HG02938 (cell line): ENCODE measurements around the gene TSPEAR.

Source experiments
- ATAC-seq: cut with Tn5 transposase; IDR thresholded peaks from one replicate; pipeline ENCODE4 v1.9.1; 2021; ENCODE audit warnings: mild to moderate bottlenecking, moderate library complexity; ENCODE audit not compliant: unreplicated experiment

The TSPEAR gene

DNA sequence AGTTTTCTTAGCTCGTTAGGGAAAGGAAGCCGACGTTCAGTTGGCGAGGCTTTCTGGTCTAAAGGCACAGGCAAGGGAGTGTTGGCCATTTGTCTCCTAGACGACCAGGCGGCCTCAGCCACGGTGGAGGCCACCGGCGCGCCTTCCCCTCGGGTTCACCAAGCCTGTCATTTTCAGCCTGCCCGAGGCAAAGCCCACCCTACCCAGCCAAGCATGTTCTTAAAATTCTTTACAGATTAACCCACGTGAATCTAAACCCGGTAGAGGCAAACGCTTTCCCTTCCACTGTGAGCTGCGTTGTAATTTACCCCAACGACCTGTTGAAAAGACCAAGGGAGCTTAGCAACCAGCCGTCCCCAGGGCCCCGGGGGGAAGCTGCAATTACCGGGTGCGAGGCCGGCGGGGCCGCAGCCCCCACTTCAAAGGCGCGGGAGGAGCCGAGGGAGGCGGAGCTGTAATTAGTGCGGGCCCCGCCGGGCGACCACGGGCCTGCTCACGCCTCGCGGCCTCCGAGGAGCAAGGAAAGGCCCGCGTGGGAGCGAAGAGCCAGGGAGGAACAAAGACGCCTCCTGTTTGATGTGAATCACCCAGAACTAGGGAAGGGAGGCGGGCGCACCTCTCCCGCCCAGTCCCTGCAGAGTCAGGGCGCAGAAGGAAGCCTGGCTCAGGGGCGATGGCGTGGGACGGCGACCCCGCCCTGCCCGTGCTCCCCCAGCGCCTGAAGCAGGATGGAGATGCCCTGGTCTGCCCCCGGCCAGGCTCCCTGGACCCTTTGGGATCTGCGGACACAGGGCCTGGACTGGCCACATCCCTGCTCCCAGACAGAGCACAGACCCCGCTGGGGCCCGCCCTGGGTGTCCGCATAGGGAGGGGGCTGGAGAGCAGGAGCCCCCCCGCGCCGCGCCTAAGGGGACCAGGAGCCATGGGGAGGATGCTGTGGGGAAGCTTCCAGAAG is 12.1 kb upstream of the TSPEAR start:
- no peak for ATAC-seq

DNA sequence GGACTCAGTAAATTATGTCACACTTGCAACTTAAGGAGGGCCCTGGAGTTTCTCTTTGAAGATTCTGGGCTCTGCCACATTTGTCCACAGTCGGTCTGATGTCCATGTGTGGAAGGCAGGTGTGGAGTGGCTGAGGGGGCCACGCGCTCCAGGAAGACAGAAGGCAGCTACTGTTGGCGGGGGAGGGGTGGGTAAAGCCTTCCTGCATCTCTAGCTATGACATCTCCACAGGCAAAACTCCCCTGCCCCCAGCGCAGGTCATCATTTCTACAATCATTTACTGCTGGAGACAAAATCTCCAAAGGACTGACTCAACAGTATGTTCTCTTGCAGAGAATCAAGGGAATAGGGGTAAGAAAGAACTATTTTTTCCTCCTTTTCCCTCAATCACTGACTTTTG is 11.4 kb upstream of the TSPEAR start:
- no peak for ATAC-seq

DNA sequence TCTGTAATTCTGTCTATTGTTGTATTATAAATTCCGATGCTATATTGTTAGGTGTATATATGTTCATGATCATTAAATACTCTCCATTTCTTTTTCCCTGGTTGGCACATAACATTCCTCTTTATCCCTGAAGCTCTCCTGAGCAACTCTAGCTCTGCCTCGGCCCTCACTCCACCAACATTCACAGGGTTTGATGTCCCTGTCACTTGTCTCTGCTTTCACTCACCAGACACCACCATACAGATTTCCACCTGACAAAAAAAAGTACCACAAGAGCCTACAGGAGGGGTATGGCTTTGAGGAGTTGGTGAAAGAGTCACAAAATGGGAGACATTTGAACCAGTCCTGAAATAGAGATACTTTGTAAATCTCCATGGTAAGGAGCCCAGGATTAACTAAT is 8.8 kb upstream of the TSPEAR start:
- no peak for ATAC-seq

DNA sequence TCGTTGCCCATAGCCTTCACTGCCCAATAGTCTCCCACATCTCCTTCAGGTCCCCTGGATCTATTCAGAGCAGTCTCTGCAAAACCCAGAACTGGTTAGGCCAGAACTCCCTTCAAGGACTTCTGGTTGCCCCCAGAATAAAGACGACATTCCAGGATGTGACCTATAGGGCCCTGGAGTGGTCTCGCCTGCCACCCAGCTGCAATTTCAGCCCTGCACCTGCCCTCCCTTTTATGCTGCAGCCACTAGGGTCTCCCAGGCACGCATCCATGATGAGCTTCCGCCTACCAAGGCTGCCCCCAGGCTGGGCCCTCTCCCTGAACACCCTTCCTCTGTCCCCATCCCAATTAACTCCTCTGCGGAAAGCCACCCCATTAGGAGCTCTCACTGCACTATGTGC is 7.2 kb upstream of the TSPEAR start:
- no peak for ATAC-seq

DNA sequence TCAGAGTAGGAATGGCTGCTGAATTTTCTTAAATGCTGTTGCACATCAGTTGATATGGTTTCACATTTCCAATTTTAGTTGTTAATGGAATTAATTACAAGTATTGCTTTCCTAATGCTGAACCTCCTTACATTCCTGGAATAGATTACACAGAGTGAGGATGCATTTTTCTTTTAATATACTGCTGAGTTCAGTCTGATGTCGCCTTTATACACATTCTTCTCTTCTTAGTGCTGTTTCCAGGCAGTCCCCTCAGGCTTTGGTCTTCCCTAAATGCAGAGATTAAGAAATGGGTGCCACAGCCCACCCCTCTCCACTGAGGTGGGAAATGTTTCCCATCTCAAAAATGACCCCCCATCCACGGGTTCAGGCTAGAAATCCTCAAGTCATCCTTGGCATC is 6.7 kb upstream of the TSPEAR start:
- no peak for ATAC-seq

DNA sequence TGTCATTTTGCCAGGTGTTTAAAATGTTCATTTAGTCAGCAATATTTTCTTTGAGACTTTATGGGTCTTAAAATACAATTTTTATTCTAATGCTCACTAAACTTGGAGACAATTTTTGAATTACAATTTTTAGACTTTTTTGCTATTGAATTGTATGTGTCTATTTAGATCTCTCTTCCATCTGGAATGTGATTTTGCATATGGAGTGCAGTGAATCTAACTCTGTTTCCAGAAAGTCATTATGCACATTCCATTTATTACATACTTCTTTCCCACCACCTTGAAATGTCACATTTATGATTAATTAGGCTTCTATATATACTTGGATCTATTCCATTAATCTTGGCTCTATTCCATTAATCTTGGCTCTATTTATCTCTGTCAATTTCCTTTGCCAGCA is 5.6 kb upstream of the TSPEAR start:
- no peak for ATAC-seq

DNA sequence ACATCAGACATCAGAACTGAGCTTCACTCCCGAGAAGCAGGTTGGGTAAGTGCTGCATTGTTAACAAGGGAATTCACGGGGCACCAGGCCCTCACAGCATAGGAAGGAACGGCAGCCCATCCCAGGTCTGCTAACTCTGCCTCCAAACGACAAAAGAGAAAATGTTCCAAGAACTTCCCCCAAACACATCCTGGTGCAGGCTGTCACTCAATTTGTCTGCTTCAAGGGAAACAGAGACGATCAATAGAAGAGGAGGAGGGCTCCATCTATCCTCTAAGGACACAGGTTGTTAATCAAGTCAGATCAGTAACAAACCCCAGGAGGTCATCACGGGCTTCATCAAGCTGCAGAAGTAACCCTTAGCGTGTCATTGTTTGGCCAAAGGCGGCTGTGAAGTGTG is 3.5 kb upstream of the TSPEAR start:
- no peak for ATAC-seq

DNA sequence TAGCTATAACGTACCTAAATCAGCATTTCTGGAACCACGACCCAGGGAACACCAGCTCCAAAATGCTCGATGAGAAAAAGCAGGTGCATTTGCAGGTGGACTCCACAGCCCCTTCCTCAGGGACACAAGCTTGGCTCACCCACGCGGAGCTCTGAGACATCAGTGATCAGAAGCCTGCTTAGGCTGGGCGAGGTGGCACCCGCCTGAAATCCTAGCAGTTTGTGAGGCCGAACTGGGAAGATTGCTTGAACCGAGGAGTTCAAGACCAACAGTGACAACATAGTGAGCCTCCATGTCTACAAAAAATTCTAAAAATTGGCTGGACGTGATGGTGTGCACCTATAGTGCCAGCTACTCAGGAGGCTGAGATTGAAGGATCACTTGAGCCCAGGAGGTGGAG is 2.5 kb upstream of the TSPEAR start:
- no peak for ATAC-seq

DNA sequence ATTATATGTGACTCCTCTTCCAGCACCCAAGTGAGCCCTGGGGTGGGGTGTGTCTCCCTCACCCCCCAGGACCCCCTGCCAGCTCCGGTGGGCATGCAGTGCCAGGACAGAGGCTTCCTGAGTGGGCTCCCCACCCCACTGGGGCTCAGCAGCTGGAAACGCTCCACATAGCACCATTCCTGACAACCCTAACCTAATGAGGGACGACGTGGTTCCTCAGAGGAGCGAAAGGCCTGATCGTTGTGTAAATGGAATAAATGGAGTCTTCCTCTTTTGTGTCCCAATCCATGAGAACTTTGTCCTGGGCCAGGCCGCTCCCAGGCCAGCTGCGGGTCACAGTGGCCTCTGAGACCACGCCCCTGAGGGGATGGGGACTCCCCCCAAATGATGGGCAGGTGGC is 1.8 kb upstream of the TSPEAR start:
- no peak for ATAC-seq

DNA sequence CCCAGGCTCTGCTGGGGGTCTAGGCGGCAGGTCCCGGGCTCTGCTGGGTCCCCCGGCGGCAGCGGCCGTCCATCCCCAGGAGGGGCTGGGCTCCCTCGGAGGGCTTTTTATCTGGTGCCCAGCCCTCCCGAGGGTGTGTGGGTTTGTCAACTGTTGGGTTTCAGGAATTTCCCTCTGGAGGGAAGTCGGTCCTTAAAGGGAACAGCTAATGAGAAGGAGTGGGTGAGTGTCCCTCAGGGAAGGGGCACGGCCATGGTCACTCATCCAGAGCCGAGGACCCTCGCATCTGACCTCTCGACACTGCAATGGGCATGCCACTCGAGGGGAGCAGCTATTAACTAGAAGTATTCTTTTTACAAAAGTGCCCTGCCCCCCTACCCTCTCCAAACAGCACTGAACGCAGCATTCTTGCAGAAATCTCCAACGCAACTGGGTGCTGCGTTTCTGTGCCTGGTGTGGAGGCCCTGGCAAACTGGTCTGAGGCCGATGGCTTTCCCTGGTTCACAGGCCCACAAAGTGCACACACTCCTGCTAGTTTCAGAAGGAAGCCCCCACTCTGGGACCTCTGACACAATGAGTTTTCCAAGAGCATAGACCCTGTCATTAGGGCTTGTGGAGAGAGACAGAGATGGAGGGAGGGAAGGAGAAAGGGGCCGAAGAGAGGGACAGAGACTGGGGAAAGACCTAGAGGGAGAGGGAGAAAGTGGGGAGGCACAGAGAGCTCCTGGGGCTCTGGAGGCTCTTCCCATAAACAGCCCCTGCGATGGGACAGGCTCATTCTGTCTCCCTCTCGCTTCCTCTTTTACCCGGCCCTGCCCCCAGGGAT is 1.0 kb upstream of the TSPEAR start:
- ATAC-seq = no peak

DNA sequence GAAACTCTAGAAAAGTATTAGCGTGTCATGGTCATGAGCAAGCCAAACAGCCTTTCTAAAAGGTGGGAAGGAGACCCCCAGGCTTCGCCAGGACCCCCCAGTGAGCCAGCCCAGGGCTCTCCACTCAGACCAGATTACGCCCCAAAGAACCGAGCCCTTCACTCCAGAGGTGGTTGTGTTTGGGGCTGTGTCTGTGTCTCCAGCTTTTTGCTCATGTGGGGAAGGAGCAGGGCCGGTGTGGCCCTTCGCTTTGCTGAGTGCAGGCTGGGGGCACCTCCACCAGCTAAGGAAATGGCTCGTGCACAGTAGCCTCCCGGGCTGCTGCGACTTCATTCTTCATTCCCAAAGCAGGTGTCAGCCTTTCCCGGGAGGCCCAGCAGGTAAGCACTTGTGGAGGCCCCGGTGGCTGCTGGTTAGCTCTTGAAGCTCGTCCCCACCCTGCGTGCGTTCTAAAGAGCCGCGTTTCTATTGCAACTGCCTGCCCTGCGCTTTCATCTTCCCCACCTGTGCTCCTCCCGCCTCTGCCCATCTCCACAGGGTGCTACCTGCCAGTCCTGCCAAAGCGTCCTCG is 531 bp downstream of the TSPEAR start:
- no peak for ATAC-seq

DNA sequence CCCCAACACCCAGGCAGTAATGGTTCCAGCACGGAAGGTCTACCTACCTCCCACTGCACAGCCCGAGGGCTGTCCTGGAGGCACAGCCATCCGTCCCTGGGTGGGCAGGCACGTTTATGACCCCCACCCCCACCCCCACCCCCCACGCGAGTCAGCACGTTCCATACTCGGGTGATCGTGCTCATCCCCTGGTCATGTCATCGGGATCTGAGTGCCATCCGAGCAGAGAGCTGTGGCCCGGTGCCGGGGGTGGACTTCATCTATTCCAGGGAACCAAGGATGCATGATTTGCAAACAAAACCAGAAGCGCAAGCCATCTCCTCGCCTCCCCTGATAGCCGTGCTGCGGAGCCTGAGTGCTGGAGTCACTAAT is 1.1 kb downstream of the TSPEAR start:
- ATAC-seq = no peak

DNA sequence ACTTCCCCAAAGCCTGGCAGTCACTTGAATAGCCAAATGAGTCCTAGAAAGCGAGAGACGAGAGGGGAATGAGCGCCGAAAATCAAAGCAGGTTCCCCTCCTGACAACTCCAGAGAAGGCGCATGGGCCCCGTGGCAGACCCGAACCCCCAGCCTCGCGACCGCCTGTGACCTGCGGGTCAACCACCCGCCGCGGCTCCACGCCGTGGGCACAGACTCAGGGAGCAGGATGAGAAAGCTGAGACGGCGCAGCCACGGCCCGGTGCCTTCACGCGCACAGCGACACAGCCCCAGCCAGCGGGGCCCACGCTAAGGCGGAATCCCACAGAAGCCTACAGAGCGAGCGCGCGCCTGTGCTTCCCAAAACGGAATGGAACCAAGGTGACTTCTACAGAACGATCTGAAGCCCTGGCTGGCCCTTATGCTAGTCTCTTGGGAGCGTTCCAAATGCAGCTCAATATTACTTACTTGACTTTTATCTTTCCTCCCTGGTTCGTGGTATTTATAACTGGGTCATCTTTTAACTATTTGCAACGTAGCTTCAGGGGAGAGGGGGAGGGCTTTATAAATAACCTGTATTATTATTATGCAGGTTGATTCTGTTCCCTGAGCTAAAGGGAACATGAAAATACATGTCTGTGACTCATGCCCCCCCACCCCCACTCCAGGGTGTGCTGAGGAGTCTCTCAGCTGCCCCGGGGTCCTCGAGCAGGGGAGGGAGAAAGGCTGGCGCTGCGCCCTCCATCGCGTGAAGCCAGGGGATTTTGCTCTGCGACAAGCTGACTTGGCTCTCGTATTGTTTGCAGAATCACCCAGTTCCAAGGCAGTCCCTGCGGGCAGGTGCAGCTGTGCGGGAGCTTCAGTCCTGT is 1.7 kb downstream of the TSPEAR start:
- ATAC-seq = no peak

DNA sequence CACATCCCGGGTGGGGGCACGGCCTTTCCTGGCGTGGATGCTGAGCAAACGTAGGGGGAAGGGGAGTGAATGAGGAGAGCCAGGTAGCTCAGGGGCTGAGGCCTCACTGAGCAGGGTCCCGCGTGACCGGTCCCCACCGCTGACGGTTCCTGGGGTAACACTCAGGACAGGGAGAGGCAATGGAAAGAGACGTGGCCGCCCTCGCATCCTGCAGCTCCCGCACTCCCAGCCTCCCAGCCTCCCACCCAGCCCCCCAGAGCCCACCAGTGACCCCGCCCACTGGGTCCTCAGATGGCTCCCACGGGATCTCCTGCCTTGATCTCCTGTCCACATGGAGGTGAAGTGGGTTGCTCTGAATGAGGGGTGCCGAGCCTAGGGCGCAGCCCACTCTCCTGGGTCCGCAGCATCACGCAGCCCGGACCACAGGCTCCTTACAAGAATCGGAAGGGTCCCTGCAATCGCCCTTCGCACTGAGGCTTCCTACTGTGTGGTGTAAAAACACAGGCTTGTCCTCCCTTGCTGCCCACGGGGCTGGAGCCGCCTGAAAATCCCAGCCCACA is 2.4 kb downstream of the TSPEAR start:
- ATAC-seq = no peak

DNA sequence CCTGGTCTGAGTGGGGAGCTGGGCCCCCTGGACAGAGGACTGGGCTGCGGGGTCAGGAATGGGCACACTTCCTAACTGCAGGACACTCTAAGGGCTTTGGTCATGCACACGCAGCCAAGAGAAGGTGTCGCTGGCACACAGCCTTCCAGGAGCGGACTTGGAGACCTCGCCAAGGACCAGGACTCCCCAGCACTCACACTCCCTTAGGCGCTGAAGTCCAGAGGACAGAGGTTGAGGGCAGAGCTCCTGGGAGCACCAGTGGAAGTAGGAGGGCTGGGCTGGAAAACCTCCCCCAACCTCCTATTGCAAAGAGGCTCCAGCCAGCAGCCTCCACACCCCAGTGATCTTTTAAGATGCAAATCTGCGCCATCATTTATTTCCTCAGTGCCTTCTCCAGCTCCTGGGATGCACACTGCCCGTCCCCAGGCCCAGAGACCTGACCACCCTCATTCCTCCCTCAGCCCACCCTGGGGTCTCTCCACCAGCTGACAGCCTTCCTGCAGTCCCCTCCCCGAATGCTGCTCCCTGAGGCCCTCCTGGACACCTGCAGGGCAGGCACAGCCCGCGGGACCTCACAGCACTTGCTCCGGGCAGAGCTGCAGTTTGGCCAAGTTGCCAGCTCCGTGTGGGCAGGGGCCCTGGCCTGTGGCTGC is 3.0 kb downstream of the TSPEAR start:
- no peak for ATAC-seq

DNA sequence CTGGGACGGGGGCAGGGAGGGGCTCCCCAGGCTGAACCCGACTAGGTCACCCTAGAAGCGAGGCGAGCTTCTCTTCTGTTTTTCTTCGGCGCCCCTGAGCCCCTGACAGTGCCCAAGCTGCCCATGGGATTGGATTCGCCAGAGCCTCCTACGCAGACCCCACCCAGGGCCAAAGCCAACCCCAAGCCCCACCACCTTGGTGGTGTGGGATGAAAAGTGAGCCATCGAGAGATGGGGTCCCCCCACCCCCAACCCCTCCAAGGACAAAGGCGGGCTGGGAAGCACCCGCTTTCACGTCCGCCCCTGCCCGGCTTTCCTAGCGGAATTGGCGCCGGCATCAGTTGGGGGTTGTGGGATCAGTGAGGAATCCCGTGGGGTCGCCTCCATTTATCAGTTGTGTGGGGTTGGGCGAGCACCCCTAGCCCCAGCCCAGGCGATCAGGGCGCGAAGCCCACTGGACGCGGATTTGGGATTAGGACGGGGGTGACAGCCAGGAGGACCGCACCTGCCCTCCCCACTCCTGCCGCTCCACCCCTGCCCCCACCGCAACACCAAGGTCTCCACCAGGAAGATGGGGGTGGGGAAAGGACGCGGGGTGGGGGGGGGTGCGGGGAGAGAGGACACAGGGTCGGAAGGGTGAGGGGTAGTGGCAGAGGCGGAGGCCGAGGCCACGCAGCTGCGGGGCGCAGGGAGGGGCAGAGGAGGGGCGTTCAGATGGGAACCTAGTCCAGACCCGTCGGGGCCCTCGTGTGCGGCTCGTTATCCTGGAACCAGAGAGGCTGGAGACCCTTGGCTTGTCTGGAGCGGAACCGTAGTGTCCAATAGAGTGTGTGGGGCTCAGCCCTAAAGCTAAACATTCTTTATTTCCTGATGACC is 4.4 kb downstream of the TSPEAR start:
- no peak for ATAC-seq

DNA sequence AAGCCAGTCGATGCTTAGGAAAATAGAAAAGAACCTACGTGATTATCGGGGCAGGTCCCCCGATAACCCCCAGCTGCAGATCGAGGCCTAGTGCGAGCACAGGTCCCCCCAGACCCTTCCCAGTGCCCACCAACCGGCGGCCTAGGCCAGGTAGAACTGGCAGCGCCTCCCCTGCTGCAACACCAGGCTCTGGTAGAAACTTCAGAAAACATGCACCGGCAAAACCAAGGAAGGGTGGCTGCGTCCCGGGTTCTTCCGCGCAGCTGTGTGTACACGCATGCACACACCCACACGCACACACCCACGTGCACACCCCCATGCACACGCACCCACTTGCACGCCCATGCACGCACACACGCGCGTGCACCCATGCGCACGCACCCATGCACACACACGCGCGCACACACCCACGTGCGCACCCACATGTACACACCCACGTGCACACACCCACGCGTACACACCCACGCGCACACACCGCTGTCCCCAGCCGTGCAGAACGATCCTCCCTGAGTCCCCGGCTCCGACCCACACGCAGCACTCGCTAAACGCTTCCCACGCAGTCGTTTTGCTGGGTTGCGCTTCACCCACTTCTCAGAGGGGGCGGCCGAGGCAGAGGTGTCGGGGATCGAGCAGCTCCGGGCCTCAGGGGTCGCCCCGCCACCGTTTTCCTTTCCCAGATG is 5.2 kb downstream of the TSPEAR start:
- no peak for ATAC-seq

DNA sequence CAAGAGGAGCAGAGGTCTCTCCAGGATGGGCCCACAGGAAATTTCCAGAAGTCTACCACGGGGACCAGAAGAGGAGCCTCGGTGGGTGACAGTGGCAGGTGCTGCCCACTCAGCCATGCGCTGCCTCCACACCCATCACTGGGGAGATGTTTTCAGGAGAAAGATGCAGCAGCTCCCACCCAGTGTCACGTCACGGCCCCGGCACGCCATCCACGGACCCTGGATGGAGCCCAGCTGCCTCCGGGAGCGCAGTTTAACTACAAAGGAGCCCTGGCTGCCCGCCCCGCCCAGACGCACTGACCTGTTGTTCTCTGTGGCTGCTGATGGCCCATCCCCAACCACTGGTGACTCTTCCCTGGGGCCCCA is 6.8 kb downstream of the TSPEAR start:
- no peak for ATAC-seq
